Activated T-cell treated with anti-CD3 and anti-CD28 coated beads, Interleukin-2, amount 50 U/mL, for 72 hours (primary cell): ENCODE results near the gene ANLN. TPM values are rescaled to one million over a fixed set of nuclear protein-coding genes. Genes with fewer than 3 reads are reported as not detected.
"Not testable (repeated sequence)": the region's sequence is repeated elsewhere in the genome, so short reads cannot be mapped to it uniquely, and the experiment has no call there.

Source experiments
- ATAC-seq, 2 donors: fragments of 150-1000 bp; cut with Tn5 transposase; replicated peaks in 1 of 2; 2 replicates each; pipeline ENCODE4 v1.10.0; 2021; ENCODE audit warnings: moderate library complexity in 2 of 2, mild to moderate bottlenecking in 1 of 2
- DNase-seq, 2 donors: peaks; one replicate each; pipeline ENCODE4 v3.0.0; 2021 to 2022; ENCODE audit warnings: mixed read lengths in 1 of 2
- H3K27ac Mint-ChIP-seq: one replicate; pipeline ENCODE4 v1.8.0; 2022; ENCODE audit warnings: mild to moderate bottlenecking, moderate library complexity, mixed read lengths
- H3K27me3 Mint-ChIP-seq: one replicate; pipeline ENCODE4 v1.8.0; 2022; ENCODE audit warnings: low read depth, mixed read lengths
- H3K36me3 Mint-ChIP-seq, 2 donors: one replicate each; pipeline ENCODE4 v1.8.0; 2022; ENCODE audit warnings: mixed read lengths in 2 of 2, mild to moderate bottlenecking in 1 of 2; ENCODE audit not compliant: insufficient read depth in 2 of 2
- H3K4me1 Mint-ChIP-seq: one replicate; pipeline ENCODE4 v1.8.0; 2022; ENCODE audit warnings: low read depth, mixed read lengths
- H3K4me3 Mint-ChIP-seq, 2 donors: one replicate each; pipeline ENCODE4 v1.8.0; 2022; ENCODE audit warnings: mild to moderate bottlenecking in 2 of 2, mixed read lengths in 2 of 2, moderate library complexity in 2 of 2
- H3K9me3 Mint-ChIP-seq, 2 donors: one replicate each; pipeline ENCODE4 v1.8.0; 2022; ENCODE audit warnings: mixed read lengths in 2 of 2
- total RNA-seq, 2 donors: library from RNA; stranded (reverse); gene quantifications; one replicate each; pipeline ENCODE4 v1.2.3, GENCODE V29; 2022

ANLN gene
- total RNA-seq, 2 donors from 2014 or later = 46.1 to 49.5 TPM

DNA sequence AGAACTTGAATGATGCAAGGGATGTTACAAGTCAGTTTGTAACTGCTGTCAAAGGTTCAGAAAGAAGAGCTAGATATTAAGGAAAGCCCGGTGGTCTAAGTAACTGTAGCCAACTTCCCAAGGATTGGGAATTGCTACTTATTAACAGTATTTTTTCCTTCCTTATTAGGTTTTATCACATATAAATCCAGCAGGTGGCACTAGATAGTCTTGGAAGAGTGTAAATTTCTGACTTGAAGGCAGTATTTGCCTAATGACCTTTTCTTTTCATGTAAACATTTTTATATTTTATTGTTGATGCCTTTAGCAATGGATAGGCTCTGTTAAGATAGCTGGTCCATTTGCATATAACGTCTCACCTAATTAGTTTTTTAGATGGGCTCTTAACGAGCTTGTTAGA is 51.2 kb downstream of the ANLN start:
- Mint-ChIP-seq H3K4me1 (no peaks in the 10 kb centered on the region), H3K9me3 (no peaks in the 10 kb centered on the region), H3K27me3 (no peaks in the 10 kb centered on the region), H3K4me3 (no peak overlapping the region), H3K36me3 (peaks cover 0 to 3% of the 10 kb centered on the region in 2 donors), H3K27ac (no peak overlapping the region)
- no peak for ATAC-seq
- no peak for DNase-seq

DNA sequence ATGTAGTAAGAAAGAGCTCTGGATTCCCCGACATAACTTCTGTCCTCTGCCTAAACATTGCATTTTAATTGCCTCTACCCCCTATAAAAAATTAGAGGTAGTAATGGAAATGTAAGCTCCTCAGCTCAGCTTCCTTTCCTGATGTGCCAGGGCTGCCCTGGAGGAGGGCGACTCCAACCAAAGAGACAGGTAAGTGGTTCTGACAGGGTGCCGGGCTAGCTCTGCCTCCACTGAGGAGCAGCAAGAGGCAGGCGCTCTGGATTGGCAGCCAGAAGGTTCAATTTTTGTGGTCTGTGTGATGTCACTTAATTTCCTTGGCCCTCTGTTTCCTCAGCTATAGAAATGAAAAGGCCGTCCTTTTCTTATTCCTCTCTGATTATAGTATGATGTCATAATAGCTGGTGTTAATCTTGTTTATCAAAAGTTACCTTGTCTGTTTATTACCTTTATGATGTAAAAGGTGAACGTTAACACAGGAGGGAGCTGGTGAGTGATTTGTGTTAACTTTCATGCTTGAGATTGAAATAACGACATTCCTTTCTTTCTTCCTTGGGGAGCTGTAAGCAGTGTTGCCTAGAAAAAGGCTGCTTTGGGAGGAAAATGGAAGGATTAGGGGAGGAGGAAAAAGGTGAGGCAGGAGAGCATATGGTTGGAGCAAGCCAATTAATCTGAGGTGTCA is 51.8 kb downstream of the ANLN start:
- Mint-ChIP-seq H3K9me3 (no peaks in the 10 kb centered on the region), H3K4me1 (no peaks in the 10 kb centered on the region), H3K36me3 (peaks cover 0 to 8% of the 10 kb centered on the region in 2 donors), H3K27ac (no peak overlapping the region), H3K4me3 (no peak overlapping the region), H3K27me3 (no peaks in the 10 kb centered on the region)
- no peak for DNase-seq
- no peak for ATAC-seq

DNA sequence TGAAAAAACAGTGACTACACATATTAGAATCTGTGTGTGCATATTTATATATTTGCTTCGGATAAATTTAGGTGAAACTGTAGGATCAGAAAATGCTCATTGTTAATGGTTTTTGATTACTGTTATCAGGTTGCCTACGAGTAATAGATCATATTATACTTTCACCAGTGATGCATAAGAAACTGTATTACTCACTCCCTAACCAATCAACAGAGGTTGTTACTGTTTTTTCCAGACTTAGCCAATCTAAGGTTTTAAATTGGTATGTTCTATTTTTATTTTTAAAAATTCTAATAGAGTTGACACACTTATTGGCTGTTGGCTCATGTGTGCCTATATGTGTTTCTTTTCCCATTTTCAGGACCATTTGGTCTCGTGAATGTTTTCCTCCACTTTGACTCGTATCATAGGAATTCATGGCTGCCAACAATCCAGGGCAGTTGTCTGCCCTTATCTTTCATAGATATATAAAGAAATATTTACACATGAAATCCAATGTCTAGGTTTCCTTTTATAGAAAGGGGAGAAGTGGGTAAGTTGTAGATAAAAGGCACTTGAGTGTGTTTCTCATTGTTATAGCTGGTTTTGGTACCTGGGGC is 59.2 kb downstream of the ANLN start:
- Mint-ChIP-seq H3K9me3 (no peaks in the 10 kb centered on the region), H3K4me3 (no peak overlapping the region), H3K27me3 (no peaks in the 10 kb centered on the region), H3K27ac (no peak overlapping the region), H3K36me3 (peaks cover 4 to 30% of the 10 kb centered on the region in 2 donors), H3K4me1 (no peaks in the 10 kb centered on the region)
- ATAC-seq = no peak
- DNase-seq = no peak

DNA sequence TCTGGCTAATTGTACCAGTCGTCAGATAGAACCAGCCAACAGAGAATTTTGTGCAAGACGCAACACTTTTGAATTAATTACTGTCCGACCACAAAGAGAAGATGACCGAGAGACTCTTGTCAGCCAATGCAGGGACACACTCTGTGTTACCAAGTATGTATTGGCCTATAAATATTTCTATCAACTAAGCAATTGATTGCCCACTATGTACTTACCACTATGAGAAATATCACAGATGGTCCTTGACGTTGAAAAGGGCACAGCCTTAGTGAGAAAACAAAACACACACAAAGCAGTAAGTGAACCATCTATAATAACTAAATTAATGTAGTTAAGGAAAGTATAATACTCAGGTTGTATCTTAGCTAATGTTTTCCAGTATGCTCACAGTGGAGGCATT is 60.0 kb downstream of the ANLN start:
- Mint-ChIP-seq H3K4me3 (no peak overlapping the region), H3K27ac (no peak overlapping the region), H3K27me3 (no peaks in the 10 kb centered on the region), H3K9me3 (no peaks in the 10 kb centered on the region), H3K36me3 (peaks cover 4 to 34% of the 10 kb centered on the region in 2 donors), H3K4me1 (no peaks in the 10 kb centered on the region)
- DNase-seq = no peak
- no peak for ATAC-seq

DNA sequence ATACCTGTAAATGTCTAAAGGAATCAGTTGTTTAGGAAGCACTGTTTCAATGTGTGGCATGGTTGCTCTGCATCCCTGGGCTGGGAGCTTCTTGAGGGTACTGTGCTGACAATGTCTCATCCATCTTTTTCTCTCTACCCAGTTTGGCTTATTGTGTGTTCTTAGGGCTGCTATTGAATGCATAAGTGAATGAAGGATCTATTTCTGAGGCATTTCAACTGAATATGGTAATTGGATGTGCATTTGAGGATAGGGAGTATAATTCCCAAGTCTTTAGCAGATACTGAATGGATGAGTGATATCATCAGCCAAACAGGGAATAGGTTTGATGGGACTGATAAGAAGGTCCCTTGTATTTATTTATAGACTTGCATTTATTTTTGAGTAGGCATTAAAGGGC is 64.1 kb downstream of the ANLN start:
- no peaks in the 10 kb centered on the region for H3K9me3 Mint-ChIP-seq
- no peak overlapping the region for H3K27ac Mint-ChIP-seq
- DNase-seq (no peak), ATAC-seq (no peak)
- H3K36me3 Mint-ChIP-seq = peaks cover 1 to 23% of the 10 kb centered on the region in 2 donors
- H3K4me3 Mint-ChIP-seq = no peak overlapping the region
- no peaks in the 10 kb centered on the region for H3K4me1 Mint-ChIP-seq
- no peaks in the 10 kb centered on the region for H3K27me3 Mint-ChIP-seq

DNA sequence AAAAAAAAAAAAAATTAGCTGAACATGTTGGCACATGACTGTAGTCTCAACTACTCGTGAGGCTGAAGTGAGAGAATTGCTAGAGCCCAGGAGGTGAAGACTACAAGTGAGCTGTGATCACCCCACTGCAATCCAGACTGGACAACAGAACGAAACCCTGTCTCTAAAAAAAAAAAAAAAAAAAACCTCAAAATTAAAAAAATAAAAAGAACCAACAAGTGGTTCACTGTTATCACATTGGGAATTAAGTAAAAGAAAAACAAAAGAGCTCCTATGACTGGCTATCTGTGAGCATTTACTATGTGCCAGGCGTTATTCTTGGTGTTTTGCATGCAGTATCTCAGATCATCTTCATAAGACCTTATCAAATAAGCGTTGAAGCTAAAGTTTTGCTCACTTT is 66.0 kb downstream of the ANLN start:
- H3K4me3 Mint-ChIP-seq = no peak overlapping the region
- no peak overlapping the region for H3K27ac Mint-ChIP-seq
- ATAC-seq = no peak
- H3K36me3 Mint-ChIP-seq = peaks cover 0 to 12% of the 10 kb centered on the region in 2 donors
- no peaks in the 10 kb centered on the region for H3K4me1 Mint-ChIP-seq
- H3K27me3 Mint-ChIP-seq = no peaks in the 10 kb centered on the region
- DNase-seq = no peak
- no peaks in the 10 kb centered on the region for H3K9me3 Mint-ChIP-seq

DNA sequence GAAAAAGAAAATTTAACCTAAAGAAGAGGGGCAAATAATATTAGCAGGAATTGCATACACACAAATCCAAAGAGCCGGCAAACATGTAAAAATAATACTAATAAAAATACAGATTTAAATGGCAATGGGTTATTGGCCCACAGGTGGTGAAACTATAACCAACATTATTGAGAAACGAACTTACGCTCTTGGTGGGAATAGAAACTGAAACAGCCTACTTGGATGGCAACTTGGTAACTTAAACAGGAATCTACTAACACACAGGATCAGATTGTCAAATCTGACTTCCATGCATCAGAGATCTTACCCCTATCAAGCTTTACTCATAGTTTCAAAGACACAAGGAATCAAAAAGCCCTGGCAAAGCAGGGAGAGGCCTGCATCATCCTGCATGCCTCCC is 66.5 kb downstream of the ANLN start:
- Mint-ChIP-seq H3K36me3 (peaks cover 0 to 8% of the 10 kb centered on the region in 2 donors), H3K9me3 (no peaks in the 10 kb centered on the region), H3K27me3 (no peaks in the 10 kb centered on the region), H3K27ac (no peak overlapping the region), H3K4me3 (no peak overlapping the region), H3K4me1 (no peaks in the 10 kb centered on the region)
- ATAC-seq = no peak
- no peak for DNase-seq

DNA sequence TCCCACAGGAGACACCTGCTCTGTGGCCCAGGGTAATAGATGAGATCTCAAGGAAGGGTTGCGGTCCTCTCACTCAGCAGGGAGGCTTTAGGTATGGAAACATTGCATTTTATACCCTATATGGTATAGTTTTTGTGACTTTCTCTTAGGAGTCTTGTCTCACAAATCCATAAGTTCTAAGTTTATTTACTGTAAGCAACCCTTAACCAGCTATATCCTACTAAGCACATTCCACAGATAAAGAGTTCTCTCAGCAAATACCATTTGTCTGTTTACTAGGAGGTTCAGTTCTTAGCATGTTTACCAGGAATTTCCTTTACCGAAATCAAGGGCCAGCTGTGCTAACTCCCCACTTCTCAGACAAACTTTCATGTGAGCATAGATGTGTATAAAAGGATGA is 66.9 kb downstream of the ANLN start:
- Mint-ChIP-seq H3K27me3 (no peaks in the 10 kb centered on the region), H3K9me3 (no peaks in the 10 kb centered on the region), H3K27ac (no peak overlapping the region), H3K4me1 (no peaks in the 10 kb centered on the region), H3K36me3 (peaks cover 0 to 7% of the 10 kb centered on the region in 2 donors), H3K4me3 (no peak overlapping the region)
- DNase-seq (no peak), ATAC-seq (no peak)

DNA sequence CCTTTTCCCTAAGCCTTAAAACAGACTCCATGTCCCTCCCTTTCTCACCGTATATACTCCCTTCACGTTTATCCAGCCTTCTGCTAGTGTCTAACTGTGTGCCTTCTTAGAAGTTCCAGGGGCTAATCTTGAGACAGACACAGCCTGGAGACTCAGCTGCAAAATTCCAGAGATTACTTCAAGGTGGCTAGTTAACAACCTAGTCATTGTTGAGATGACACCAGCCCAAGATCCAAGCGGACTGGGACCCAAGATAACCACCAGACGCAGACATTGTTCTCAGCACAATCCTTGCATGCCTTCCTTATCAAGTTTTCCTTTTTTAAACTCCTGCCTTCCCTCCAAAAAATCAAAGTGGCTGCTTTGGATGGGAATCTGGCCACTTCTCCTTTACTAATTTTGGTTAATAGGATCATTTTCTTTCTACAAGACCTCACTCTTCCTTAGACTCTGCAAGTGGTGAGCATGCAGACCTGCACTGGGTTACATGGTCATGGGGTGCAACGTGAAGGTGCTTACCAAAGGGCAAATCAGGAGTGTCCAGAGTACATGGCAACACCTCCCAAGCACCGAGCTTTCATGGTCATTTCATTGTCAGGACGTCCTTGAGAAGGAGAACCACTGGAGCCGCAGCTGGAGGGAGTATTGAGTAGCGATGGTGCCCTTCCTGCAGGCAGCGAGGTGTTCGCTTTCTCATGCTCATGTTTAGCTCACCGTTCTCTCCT is 69.7 kb downstream of the ANLN start:
- Mint-ChIP-seq H3K4me3 (no peak overlapping the region), H3K4me1 (no peaks in the 10 kb centered on the region), H3K9me3 (no peaks in the 10 kb centered on the region), H3K36me3 (no peaks in the 10 kb centered on the region), H3K27ac (no peak overlapping the region), H3K27me3 (peaks cover 5% of the 10 kb centered on the region)
- ATAC-seq (no peak), DNase-seq (no peak)

DNA sequence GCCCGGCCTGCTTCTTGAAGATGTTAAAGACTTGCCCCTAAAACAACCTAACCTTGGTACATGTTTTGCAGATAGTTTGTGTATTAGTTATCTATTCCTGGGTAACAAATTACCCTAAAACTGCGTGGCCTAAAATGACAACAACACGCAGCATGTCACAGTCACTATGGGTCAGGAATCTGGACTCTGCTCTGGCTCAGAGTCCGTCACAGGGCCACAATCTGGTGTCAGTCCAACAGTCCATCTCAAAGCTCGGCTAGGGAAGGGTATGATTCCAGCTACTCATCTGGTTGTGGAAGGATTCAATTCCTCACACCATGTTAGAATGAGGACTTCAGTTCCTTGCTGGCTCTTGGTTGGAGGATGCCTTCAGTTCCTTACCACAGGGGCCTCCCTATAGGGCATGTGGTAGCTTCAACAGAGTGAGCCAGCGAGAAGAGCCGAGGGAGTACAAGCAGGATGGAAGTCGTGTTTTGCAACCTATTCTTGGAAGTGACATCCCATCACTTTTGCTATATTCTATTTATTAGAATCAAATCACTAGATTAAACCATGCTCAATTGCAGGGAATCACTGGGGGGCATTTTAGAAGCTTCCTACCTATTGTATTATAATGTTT is 71.3 kb downstream of the ANLN start:
- no peaks in the 10 kb centered on the region for H3K9me3 Mint-ChIP-seq
- ATAC-seq = no peak
- H3K4me1 Mint-ChIP-seq = no peaks in the 10 kb centered on the region
- no peaks in the 10 kb centered on the region for H3K36me3 Mint-ChIP-seq
- H3K4me3 Mint-ChIP-seq = no peak overlapping the region
- H3K27me3 Mint-ChIP-seq = peaks cover 7% of the 10 kb centered on the region
- H3K27ac Mint-ChIP-seq = no peak overlapping the region
- no peak for DNase-seq

DNA sequence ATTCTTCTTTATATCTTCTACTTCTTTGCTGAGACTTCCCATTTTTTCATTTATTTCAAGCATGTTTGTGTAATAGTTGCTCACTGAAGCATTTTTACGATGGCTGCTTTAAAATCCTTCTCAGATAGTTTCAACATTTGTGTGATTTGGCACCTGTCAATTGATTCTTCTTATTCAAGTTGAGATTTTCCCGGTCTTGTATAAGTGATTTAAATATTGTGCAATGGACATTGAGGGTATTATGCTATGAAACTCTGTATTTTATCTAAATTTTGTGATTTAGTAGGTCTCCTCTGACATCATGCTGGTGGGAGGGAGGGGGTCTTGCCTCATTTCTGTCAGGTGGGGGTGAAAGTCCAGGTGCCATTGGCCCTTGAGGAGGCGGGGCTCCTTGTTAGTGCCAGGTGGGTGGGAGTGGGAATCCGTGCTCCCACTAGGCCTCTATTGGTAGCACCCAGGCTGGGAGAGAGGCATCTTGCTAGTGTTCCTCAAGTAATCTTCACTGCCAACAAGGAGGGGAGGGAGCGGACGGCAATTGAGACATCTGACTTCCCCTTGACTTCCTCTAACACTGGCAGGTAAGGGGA is 73.0 kb downstream of the ANLN start:
- H3K4me3 Mint-ChIP-seq = no peak overlapping the region
- H3K4me1 Mint-ChIP-seq = no peaks in the 10 kb centered on the region
- no peaks in the 10 kb centered on the region for H3K36me3 Mint-ChIP-seq
- no peaks in the 10 kb centered on the region for H3K9me3 Mint-ChIP-seq
- no peak overlapping the region for H3K27ac Mint-ChIP-seq
- no peak for DNase-seq
- H3K27me3 Mint-ChIP-seq = peaks cover 7% of the 10 kb centered on the region
- ATAC-seq = no peak

DNA sequence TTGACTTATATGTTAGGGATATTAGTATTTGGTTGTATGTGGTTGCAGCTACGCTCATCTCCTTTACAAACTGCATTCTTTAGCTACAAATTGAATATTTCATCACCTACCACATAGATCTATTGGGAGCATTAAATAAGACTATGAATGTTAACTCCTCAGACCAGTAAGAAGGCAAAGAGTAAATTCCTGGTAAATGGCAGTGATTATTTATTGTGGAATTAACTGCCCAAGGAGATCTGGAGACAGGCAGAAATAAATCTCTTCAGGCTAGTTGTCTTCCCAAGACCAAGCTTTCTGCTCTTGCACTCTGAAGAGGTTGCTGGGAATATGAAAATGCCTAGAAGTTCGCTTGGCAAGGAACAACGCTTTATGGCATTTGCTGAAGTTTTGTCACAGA is 74.6 kb downstream of the ANLN start:
- no peaks in the 10 kb centered on the region for H3K9me3 Mint-ChIP-seq
- no peaks in the 10 kb centered on the region for H3K4me1 Mint-ChIP-seq
- peaks cover 7% of the 10 kb centered on the region for H3K27me3 Mint-ChIP-seq
- no peak overlapping the region for H3K4me3 Mint-ChIP-seq
- no peak for ATAC-seq
- H3K27ac Mint-ChIP-seq = no peak overlapping the region
- no peaks in the 10 kb centered on the region for H3K36me3 Mint-ChIP-seq
- DNase-seq = no peak

DNA sequence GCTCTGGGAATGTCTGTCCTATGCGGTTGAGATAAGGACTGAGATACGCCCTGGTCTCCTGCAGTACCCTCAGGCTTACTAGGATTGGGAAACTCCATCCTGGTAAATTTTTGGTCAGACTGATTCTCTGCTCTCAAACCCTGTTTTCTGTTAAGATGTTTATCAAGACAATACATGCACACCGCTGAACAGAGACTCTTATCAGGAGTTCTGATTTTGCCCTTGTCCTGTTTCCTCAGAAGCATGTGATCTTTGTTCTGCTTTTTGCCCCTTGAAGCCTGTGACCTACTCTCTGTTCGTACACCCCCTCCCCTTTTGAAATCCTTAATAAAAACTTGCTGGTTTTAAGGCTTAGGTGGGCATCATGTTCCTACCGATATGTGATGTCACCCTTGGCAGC is 76.3 kb downstream of the ANLN start:
- H3K4me1 Mint-ChIP-seq, ATAC-seq, H3K27ac Mint-ChIP-seq, H3K36me3 Mint-ChIP-seq, H3K9me3 Mint-ChIP-seq, H3K4me3 Mint-ChIP-seq, H3K27me3 Mint-ChIP-seq, DNase-seq: not testable (repeated sequence)
